H9 (cell line): ENCODE data around the gene AKAP5. TPM values are rescaled to one million over a fixed set of nuclear protein-coding genes. Genes with fewer than 3 reads are reported as not detected.
A peak's percentile ranks its signal among the peaks of the same experiment; 100 is the strongest.

Source experiments
- DNase-seq: peaks from one replicate; pipeline ENCODE4 v3.0.0-alpha.2; 2017
- H2AFZ ChIP-seq: one replicate; pipeline ENCODE4 v1.6.1; 2013; ENCODE audit warnings: mild to moderate bottlenecking, low read length, control low read depth, moderate library complexity
- H2AK5ac ChIP-seq: 2 replicates; pipeline ENCODE4 v1.6.1; 2013; ENCODE audit warnings: low read length, control low read depth, mixed read lengths; ENCODE audit not compliant: insufficient read length
- H2BK120ac ChIP-seq: one replicate; pipeline ENCODE4 v1.6.1; 2013; ENCODE audit warnings: low read depth, mild to moderate bottlenecking, low read length, control low read depth, inconsistent platforms; ENCODE audit not compliant: poor library complexity, severe bottlenecking
- H2BK12ac ChIP-seq: 2 replicates; pipeline ENCODE4 v1.6.1; 2013; ENCODE audit warnings: low read length, control low read depth, mixed read lengths, low read depth; ENCODE audit not compliant: insufficient read length
- H2BK15ac ChIP-seq: 2 replicates; pipeline ENCODE4 v1.6.1; 2013; ENCODE audit warnings: low read depth, low read length, control low read depth
- H2BK20ac ChIP-seq: one replicate; pipeline ENCODE4 v1.6.1; 2013; ENCODE audit warnings: low read depth, mild to moderate bottlenecking, low read length, control low read depth, inconsistent platforms; ENCODE audit not compliant: poor library complexity, severe bottlenecking
- H2BK5ac ChIP-seq: 2 replicates; pipeline ENCODE4 v1.6.1; 2013; ENCODE audit warnings: low read length, control low read depth, mixed read lengths; ENCODE audit not compliant: insufficient read length
- H3K14ac ChIP-seq: 2 replicates; pipeline ENCODE4 v1.6.1; 2013; ENCODE audit warnings: low read length, control low read depth; ENCODE audit not compliant: insufficient read depth
- H3K18ac ChIP-seq: 2 replicates; pipeline ENCODE4 v1.6.1; 2013; ENCODE audit warnings: low read depth, mild to moderate bottlenecking, mixed read lengths, low read length, control low read depth; ENCODE audit not compliant: insufficient read length
- H3K23ac ChIP-seq: 2 replicates; pipeline ENCODE4 v1.6.1; 2013; ENCODE audit warnings: low read length, control low read depth, mixed read lengths, low read depth; ENCODE audit not compliant: insufficient read length
- H3K23me2 ChIP-seq: 2 replicates; pipeline ENCODE4 v1.6.1; 2013; ENCODE audit warnings: low read depth, mild to moderate bottlenecking, mixed read lengths, low read length, control low read depth; ENCODE audit not compliant: insufficient read length, poor library complexity, severe bottlenecking
- H3K27ac ChIP-seq: 2 replicates; pipeline ENCODE4 v1.5.1; 2013; ENCODE audit warnings: low read length, control low read depth, mixed read lengths, low read depth; ENCODE audit not compliant: insufficient read length
- H3K27me3 ChIP-seq: 2 replicates; pipeline ENCODE4 v1.6.1; 2013; ENCODE audit warnings: low read length, control low read depth, inconsistent platforms; ENCODE audit not compliant: insufficient read depth
- H3K4ac ChIP-seq: 2 replicates; pipeline ENCODE4 v1.6.1; 2013; ENCODE audit warnings: low read depth, mild to moderate bottlenecking, control low read depth, inconsistent platforms, low read length, moderate library complexity
- H3K4me1 ChIP-seq: 2 replicates; pipeline ENCODE4 v1.6.1; 2013; ENCODE audit warnings: low read length, control low read depth, inconsistent platforms; ENCODE audit not compliant: insufficient read depth
- H3K4me2 ChIP-seq: 2 replicates; pipeline ENCODE4 v1.6.1; 2013; ENCODE audit warnings: low read length, control low read depth, mixed read lengths; ENCODE audit not compliant: insufficient read length, insufficient read depth
- H3K56ac ChIP-seq: 2 replicates; pipeline ENCODE4 v1.6.1; 2013; ENCODE audit warnings: low read depth, mild to moderate bottlenecking, mixed read lengths, low read length, control low read depth; ENCODE audit not compliant: insufficient read length
- H3K79me1 ChIP-seq: 2 replicates; pipeline ENCODE4 v1.6.1; 2013; ENCODE audit warnings: low read depth, mild to moderate bottlenecking, moderate library complexity, low read length, control low read depth, inconsistent platforms; ENCODE audit not compliant: insufficient read depth, poor library complexity, severe bottlenecking
- H3K79me2 ChIP-seq: 2 replicates; pipeline ENCODE4 v1.6.1; 2013; ENCODE audit warnings: low read length, control low read depth, inconsistent platforms; ENCODE audit not compliant: insufficient read depth
- H3K9ac ChIP-seq: 2 replicates; pipeline ENCODE4 v1.6.1; 2013; ENCODE audit warnings: low read length, control low read depth, mixed read lengths; ENCODE audit not compliant: insufficient read length; ENCODE audit errors: extremely low read depth
- H3K9me3 ChIP-seq: one replicate; pipeline ENCODE4 v1.6.1; 2013; ENCODE audit warnings: low read depth, low read length, inconsistent platforms; ENCODE audit not compliant: control insufficient read depth
- H3T11ph ChIP-seq: one replicate; pipeline ENCODE4 v1.6.1; 2013; ENCODE audit warnings: mild to moderate bottlenecking, low read length, control low read depth, inconsistent platforms
- H4K20me1 ChIP-seq: one replicate; pipeline ENCODE4 v1.6.1; 2013; ENCODE audit not compliant: control insufficient read depth, insufficient read length, insufficient read depth
- H4K5ac ChIP-seq: 2 replicates; pipeline ENCODE4 v1.6.1; 2013; ENCODE audit warnings: low read depth, mild to moderate bottlenecking, mixed read lengths, low read length, control low read depth; ENCODE audit not compliant: insufficient read length
- H4K8ac ChIP-seq: replicated peaks from 2 replicates; pipeline ENCODE4 v1.6.1; 2013; ENCODE audit warnings: low read length, control low read depth, mixed read lengths, low read depth; ENCODE audit not compliant: insufficient read length
- H4K91ac ChIP-seq: 2 replicates; pipeline ENCODE4 v1.6.1; 2013; ENCODE audit warnings: low read depth, mild to moderate bottlenecking, moderate library complexity, mixed read lengths, low read length, control low read depth; ENCODE audit not compliant: insufficient read length
- H3K27ac Mint-ChIP-seq, 3 experiments: 2 replicates in 2 of 3; 3 replicates in 1 of 3; pipeline ENCODE4 v1.8.0; 2020 to 2021; ENCODE audit warnings: mixed read lengths in 3 of 3, mild to moderate bottlenecking in 1 of 3, moderate library complexity in 1 of 3
- H3K27me3 Mint-ChIP-seq: 2 replicates; pipeline ENCODE4 v1.8.0; 2021; ENCODE audit warnings: low read depth, mild to moderate bottlenecking, moderate library complexity, mixed read lengths
- H3K36me3 Mint-ChIP-seq, 3 experiments: 2 replicates in 2 of 3; 3 replicates in 1 of 3; pipeline ENCODE4 v1.8.0; 2020 to 2021; ENCODE audit warnings: low read depth in 3 of 3, mixed read lengths in 3 of 3; ENCODE audit not compliant: insufficient read depth in 1 of 3
- H3K4me1 Mint-ChIP-seq, 2 experiments: 2 replicates each; pipeline ENCODE4 v1.8.0; 2020; ENCODE audit warnings: mixed read lengths in 2 of 2
- H3K4me3 Mint-ChIP-seq, 2 experiments: 2 replicates in 1 of 2; 3 replicates in 1 of 2; pipeline ENCODE4 v1.8.0; 2020 to 2021; ENCODE audit warnings: mild to moderate bottlenecking in 2 of 2, mixed read lengths in 2 of 2, moderate library complexity in 1 of 2
- H3K9me3 Mint-ChIP-seq, 2 experiments: 2 replicates in 1 of 2; 3 replicates in 1 of 2; pipeline ENCODE4 v1.8.0; 2020; ENCODE audit warnings: mild to moderate bottlenecking in 2 of 2, mixed read lengths in 2 of 2, moderate library complexity in 1 of 2
- WGBS: extraction: QIAGEN DNeasy Blood & Tissue Kit; methylation state at CpG from one replicate; pipeline ENCODE4 v1.1.7; 2013; ENCODE audit warnings: missing lambda C conversion rate, low lambda C conversion rate, mixed read lengths; ENCODE audit not compliant: insufficient read length; ENCODE audit errors: extremely low coverage; 5-methylcytosine and 5-hydroxymethylcytosine counted together
- total RNA-seq: library from RNA; stranded (reverse); gene quantifications from 2 replicates; pipeline ENCODE4 v1.2.1, GENCODE V29; 2021
- TF ChIP-seq, protein P1 (sequence below): fragments of 200-600 bp; sonication (generic); conservative IDR thresholded peaks from 3 replicates; pipeline ENCODE4 v1.8.0; 2021; ENCODE audit warnings: antibody characterized with exemption, mild to moderate bottlenecking

The AKAP5 gene
- total RNA-seq, 1 experiment from 2014 or later, result 2.5 TPM

DNA sequence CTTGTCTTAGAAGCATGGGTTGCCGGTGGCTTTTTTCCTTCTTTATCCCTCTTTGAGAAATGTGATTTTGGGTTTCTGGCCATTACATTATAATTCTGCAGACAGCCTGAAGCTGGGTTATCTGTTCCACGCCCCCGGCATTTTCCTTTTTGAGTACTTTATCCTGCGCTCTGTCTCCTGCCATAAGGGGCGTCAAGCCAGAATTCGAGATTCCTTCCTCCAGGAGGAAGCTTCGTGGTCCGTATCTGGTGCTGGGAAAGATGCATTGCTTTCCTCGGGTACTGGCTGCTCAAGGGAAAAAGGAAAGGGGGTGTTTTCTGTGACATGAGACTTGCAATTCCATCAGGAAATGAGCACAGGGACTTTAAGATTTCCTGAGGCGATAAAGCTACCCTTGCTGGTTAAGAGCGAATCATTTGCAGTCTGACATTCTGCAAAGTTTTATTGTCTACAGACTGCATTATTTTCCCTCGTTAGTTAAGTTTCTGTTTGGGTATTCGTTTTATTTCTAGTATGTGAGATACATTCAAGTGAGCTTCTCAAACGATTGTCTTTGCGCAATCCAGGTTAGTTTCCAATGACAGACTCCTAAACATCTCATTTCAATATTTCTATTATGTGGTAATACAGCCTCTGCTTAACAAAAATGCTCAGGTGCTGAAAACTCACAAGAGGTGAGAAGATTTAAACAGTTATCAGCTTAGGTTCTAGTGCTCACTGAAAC, 694 bp downstream of the AKAP5 start:
- Histone ChIP-seq H2BK12ac (no peak overlapping the region), H3K14ac (no peak overlapping the region), H3K4me1 (no peaks in the 10 kb centered on the region), H3K79me1 (no peaks in the 10 kb centered on the region), H4K20me1 (no peaks in the 10 kb centered on the region), H4K5ac (no peak overlapping the region), H3K23me2 (peaks cover 14% of the 10 kb centered on the region), H3K56ac (no peak overlapping the region), H3K4ac (no peak overlapping the region), H3K18ac (no peak overlapping the region), H3K27me3 (no peaks in the 10 kb centered on the region), H4K8ac (no peak overlapping the region), H3K79me2 (no peaks in the 10 kb centered on the region), H3K23ac (no peak overlapping the region), H3K9me3 (no peaks in the 10 kb centered on the region), H2BK5ac (no peak overlapping the region), H2AFZ (no peak overlapping the region), H3K4me2 (peak overlapping the region; percentile 71), H2BK15ac (no peak overlapping the region), H2AK5ac (no peak overlapping the region), H4K91ac (no peak overlapping the region), H2BK20ac (no peak overlapping the region), H3K27ac (no peak overlapping the region), H3T11ph (no peak overlapping the region), H2BK120ac (no peak overlapping the region), H3K9ac (peak overlapping the region; percentile 16)
- DNase-seq, result peak; percentile 60
- peaks cover 1% of the 10 kb centered on the region; the same call in 1 of the 2 replicates for H3K27me3 Mint-ChIP-seq
- no peaks in the 10 kb centered on the region for H3K9me3 Mint-ChIP-seq
- peaks cover 0 to 7% (median 2%) of the 10 kb centered on the region in 3 experiments; a peak in 4 of 7 replicates for H3K36me3 Mint-ChIP-seq
- no peak overlapping the region; a peak in 1 of 7 replicates for H3K27ac Mint-ChIP-seq
- peaks cover 14% of the 10 kb centered on the region in 2 experiments for H3K4me1 Mint-ChIP-seq
- H3K4me3 Mint-ChIP-seq, result peak overlapping the region; percentile 78 to 79
- no CpG with 5 or more reads among the region's 15 CpGs for WGBS
- TF ChIP-seq, protein P1, sequence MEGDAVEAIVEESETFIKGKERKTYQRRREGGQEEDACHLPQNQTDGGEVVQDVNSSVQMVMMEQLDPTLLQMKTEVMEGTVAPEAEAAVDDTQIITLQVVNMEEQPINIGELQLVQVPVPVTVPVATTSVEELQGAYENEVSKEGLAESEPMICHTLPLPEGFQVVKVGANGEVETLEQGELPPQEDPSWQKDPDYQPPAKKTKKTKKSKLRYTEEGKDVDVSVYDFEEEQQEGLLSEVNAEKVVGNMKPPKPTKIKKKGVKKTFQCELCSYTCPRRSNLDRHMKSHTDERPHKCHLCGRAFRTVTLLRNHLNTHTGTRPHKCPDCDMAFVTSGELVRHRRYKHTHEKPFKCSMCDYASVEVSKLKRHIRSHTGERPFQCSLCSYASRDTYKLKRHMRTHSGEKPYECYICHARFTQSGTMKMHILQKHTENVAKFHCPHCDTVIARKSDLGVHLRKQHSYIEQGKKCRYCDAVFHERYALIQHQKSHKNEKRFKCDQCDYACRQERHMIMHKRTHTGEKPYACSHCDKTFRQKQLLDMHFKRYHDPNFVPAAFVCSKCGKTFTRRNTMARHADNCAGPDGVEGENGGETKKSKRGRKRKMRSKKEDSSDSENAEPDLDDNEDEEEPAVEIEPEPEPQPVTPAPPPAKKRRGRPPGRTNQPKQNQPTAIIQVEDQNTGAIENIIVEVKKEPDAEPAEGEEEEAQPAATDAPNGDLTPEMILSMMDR, result peak; percentile 51
